ENCODE data around the gene SHANK3. TPM values are rescaled to one million over a fixed set of nuclear protein-coding genes. Genes with fewer than 3 reads are reported as not detected.
"Not testable (repeated sequence)": the region's sequence is repeated elsewhere in the genome, so short reads cannot be mapped to it uniquely, and the experiment has no call there.

Gene SHANK3
- 0.02 and 0.05 TPM in 2 replicates for total RNA-seq

- intact Hi-C loops (cut with micrococcal nuclease): no loop called here
Observed at GRCh38 chr22:50672471-50673230, at the start of gene SHANK3. TSS of gene SHANK3 (plus strand) at chr22:50672823.

- intact Hi-C loops (cut with micrococcal nuclease): loop anchor here (5.0 kb wide), 3 partner anchors 62 to 282 kb away; partner anchors contain the start of genes PPP6R2 and SYCE3
Observed at GRCh38 chr22:50624347-50625130, 48.1 kb upstream of the SHANK3 start.

GRCh38 chr22:50625131-50625567, 47.5 kb upstream of the SHANK3 start:
- intact Hi-C loops (cut with micrococcal nuclease): no loop called here

- intact Hi-C loops (cut with micrococcal nuclease): no loop called here
Observed at GRCh38 chr22:50625568-50626313, 46.9 kb upstream of the SHANK3 start.

- intact Hi-C loops (cut with micrococcal nuclease): no loop called here
Observed at GRCh38 chr22:50626314-50626849, 46.2 kb upstream of the SHANK3 start.

GRCh38 chr22:50626850-50627641, 45.6 kb upstream of the SHANK3 start:
- intact Hi-C loops (cut with micrococcal nuclease): no loop called here

- intact Hi-C loops (cut with micrococcal nuclease): loop anchor here (2.0 kb wide), 2 partner anchors 119 to 427 kb away; partner anchors contain the start of genes NCAPH2 and SELENOO
Observed at GRCh38 chr22:50627642-50628542, 44.7 kb upstream of the SHANK3 start, which contains the start of gene ARSA. TSS of gene ARSA (minus strand) at chr22:50628152. CDS start at chr22:50627779, 373 bp downstream.

- intact Hi-C loops (cut with micrococcal nuclease): loop anchor here (2.0 kb wide), 2 partner anchors 120 to 428 kb away; partner anchors contain the start of genes NCAPH2 and SELENOO
Observed at GRCh38 chr22:50628543-50629134, 44.0 kb upstream of the SHANK3 start.

GRCh38 chr22:50630376-50630775, 42.2 kb upstream of the SHANK3 start:
- intact Hi-C loops (cut with micrococcal nuclease): no loop called here

- intact Hi-C loops (cut with micrococcal nuclease): no loop called here
Observed at GRCh38 chr22:50633086-50633485, 39.5 kb upstream of the SHANK3 start.

- intact Hi-C loops (cut with micrococcal nuclease): no loop called here
Observed at GRCh38 chr22:50633771-50634170, 38.9 kb upstream of the SHANK3 start.

- intact Hi-C loops (cut with micrococcal nuclease): no loop called here
Observed at GRCh38 chr22:50635591-50635990, 37.0 kb upstream of the SHANK3 start.

- intact Hi-C loops (cut with micrococcal nuclease): not testable (repeated sequence)
Observed at GRCh38 chr22:50640296-50640695, 32.3 kb upstream of the SHANK3 start.

- intact Hi-C loops (cut with micrococcal nuclease): no loop called here
Observed at GRCh38 chr22:50640857-50641647, 31.6 kb upstream of the SHANK3 start.

- intact Hi-C loops (cut with micrococcal nuclease): no loop called here
Observed at GRCh38 chr22:50641696-50642607, 30.7 kb upstream of the SHANK3 start.

GRCh38 chr22:50643021-50643820, 29.4 kb upstream of the SHANK3 start:
- intact Hi-C loops (cut with micrococcal nuclease): not testable (repeated sequence)

All from T-helper 2 cell treated with Interferon-gamma antibody and Interleukin-4, amounts not matched to agents 100 ng/mL and 5 ng/mL, for 36 hours (primary cell).